A172 (cell line): ENCODE data around the gene ONECUT3. TPM values are rescaled to one million over a fixed set of nuclear protein-coding genes. Genes with fewer than 3 reads are reported as not detected.
"Not testable (repeated sequence)": the region's sequence is repeated elsewhere in the genome, so short reads cannot be mapped to it uniquely, and the experiment has no call there.

Experiments
- DNase-seq: peaks from one replicate; pipeline ENCODE4 v3.0.0-alpha.2; 2015; ENCODE audit warnings: low spot score
- total RNA-seq: library from RNA; depleted of rRNA; stranded (reverse); fragments of >200 nt; shearing (Covaris generic); gene quantifications from 2 replicates; pipeline ENCODE4 v1.2.3, GENCODE V29; 2014; rRNA removed

ONECUT3 gene
- total RNA-seq = not detected in 2 replicates

DNA sequence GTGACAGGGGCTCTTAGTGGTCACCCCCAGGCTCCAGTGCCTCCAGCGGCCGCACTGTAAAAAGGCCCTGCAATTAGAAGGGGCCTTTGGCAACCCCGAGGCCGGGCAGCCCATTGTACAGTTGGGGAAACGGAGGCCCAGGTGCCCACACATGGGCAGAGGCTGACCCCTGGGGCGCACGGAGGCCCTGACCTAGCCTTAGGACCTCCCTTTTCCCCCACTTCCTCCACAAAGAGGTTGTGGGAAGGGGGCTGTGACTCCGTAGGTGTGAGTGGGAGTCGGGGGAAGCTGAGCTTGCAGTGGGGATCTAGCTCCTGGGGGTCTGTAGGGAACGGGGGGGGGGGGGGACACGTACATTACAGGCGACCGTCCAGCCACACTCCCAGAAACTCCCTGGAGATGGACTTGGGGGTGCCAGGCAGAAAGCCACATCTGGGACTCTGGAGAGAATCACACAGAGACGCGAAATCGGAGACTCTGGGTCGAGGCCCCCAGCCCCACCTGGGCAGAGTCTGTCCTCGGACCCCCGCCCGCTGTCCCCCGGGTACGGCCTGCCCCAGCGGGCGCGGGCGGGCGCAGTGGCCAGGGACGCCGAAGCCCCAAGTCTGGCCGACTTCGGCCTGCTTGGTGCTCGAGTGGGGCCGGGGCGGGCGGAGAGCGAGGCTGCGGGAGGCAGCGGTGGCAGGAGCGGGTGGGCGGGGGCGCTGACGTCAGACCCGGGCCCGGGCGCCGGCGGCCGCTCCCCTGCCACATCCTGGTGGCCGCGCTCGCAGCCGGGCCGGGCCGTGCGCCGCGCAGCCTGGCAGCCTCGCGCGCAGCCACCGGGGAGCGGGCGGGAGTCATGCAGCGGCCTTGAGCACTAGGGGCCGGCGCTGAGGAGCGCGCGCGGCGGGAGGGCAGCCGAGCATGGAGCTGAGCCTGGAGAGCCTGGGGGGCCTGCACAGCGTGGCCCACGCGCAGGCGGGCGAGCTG is at the start of gene ONECUT3:
TSS of gene ONECUT3 (plus strand) at position 750 of the 972 bp plus-strand sequence. CDS start at position 907, 157 bp downstream.
- DNase-seq = no peak

- no peak for DNase-seq
Measured at GRCh38 chr19:1704339-1704738, 49.0 kb upstream of the ONECUT3 start.

- DNase-seq = no peak
Measured at GRCh38 chr19:1705367-1705766, 47.9 kb upstream of the ONECUT3 start.

GRCh38 chr19:1706646-1707045 is 46.7 kb upstream of the ONECUT3 start:
- not testable (repeated sequence) for DNase-seq

- DNase-seq = no peak
Measured at GRCh38 chr19:1707240-1707639, 46.1 kb upstream of the ONECUT3 start.

GRCh38 chr19:1713170-1713569 is 40.1 kb upstream of the ONECUT3 start:
- no peak for DNase-seq

GRCh38 chr19:1715540-1715939 is 37.8 kb upstream of the ONECUT3 start:
- no peak for DNase-seq

GRCh38 chr19:1717200-1717969 is 35.9 kb upstream of the ONECUT3 start:
- DNase-seq = no peak

DNA sequence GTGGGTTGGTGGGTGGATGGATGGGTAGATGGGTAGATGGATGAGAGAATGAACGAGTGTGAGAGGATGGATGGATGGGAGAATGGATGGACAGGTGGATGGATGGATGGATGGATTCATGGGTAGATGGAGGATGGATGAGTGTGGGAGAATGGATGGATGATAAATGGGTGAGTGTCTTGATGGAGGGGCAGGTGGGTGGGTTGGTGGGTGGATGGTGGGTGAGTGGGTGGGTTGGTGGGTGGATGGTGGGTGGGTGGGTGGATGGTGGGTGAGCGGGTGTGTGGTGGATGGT is 35.4 kb upstream of the ONECUT3 start:
- DNase-seq = no peak

- no peak for DNase-seq
Measured at GRCh38 chr19:1718420-1719291, 34.6 kb upstream of the ONECUT3 start.

- DNase-seq = no peak
Measured at GRCh38 chr19:1719519-1719918, 33.8 kb upstream of the ONECUT3 start.

DNA sequence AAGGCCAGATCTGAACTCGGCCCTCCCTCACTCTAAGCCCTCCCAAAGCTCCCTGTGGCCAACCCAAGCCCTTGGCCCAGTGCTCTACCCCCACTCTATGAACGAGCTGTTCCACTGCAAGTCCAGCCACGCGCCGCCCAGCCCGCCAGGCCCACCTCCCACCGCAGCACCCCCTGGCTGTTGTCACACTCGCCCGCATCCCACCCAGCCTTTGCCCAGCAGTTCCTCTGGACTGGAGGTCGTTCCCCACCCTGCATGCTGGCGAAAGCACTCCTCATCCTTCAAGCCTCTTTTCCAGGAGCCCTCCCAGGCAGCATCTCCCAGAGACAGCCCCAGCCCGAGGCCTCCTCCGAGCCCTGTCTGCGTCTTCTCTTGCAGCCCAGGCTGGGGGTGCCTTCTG is 33.1 kb upstream of the ONECUT3 start:
- no peak for DNase-seq

DNA sequence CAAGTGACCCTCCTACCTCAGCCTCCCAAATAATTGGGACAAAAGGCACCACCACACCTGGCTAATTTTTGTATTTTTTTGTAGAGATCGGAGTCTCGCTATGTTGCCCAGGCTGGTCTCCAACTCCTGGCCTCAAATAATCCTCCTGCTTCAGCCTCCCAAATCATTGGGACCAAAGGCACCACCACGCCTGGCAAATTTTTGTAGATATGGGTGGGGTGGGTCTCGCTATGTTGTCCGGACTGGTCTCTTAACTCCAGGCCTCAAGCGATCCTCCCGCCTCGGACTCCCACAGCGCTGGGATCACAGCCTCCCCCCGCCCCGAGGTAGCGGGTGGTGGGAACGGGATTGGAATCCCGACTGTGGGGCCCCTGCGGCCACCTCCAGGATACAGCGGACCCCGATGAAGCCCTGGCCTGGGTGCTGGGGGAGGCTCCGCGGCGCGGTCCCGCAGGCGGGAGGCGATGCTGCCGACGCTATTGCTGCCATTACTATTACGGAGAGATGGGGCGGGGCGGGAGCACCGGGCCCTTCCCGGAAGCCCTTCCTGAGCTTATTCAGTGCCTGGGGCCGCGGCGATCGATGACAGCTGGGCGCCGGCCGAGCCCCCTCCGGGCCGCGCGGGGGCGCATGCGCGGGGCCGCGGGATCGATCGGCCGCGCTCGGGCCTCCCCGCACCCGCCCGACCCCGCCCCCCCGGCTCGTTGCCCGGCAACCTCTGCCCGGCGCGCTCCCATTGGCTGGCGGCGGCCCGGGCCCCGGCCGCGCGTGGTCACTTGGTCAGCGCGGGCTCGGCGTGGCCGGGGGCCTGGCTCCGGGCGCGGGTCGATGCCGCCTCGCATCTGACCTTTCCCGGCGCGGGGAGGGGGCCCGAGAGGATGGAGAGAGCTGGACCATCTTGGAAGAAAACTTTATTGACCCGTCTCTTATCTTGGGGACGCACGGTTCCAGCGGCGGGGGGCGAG is 27.9 kb upstream of the ONECUT3 start:
- DNase-seq = peak; percentile 16

DNA sequence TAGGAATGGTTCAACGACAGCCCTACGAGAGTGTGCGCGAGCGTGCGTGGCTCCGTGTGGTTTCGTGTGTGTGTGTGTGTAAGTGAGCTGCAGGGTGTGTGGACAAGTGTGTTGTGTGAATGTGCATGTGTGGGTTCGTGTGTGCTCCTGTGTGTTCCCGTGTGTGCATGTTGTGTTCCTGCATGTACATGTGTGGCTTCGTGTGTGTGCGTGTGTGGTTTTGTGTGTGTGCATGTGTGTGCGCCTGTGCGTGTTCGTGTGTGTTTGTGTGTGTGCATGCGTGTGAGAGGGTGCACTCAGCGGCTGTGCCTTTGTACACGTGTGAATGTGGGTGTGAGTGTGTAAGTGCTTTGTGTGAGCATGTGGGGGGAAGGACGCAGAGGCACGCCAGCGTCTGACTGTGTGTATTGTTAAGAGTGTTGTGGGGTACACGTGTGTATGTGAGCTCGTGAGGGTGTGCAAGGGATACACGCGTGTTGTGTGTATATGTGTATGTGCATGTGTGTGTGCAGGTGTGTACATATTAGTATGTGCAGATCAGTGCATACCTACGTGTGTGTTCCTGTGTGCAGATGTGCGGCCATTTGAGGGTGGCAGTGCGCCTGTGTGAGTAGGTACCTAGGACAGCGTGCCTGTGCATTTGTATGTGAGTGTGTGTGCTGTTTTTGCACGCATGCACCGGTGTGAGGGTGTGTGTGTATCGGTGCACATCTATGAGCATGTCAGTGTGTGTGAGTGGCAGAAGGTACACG is 24.3 kb upstream of the ONECUT3 start:
- no peak for DNase-seq

DNA sequence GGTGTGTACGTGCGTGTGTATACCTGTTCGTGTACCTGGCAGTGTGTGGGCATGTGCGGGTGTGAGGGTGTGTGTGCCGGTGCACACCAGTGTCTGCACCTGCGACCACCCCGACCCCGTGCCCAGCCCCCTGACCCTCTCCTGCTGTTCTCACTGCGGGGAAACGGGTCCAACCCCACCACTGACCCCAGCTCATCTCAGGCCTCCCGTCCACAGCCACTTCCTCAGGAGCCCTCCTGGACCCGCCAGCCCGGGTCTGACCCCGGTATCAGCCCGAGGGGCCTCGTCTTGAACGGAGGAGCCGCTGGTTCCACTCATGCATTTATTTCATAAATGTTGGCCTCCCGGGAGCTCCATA is 23.8 kb upstream of the ONECUT3 start:
- DNase-seq = no peak

GRCh38 chr19:1730157-1730556 is 23.1 kb upstream of the ONECUT3 start:
- no peak for DNase-seq

GRCh38 chr19:1734321-1734966 is 18.9 kb upstream of the ONECUT3 start:
- no peak for DNase-seq

GRCh38 chr19:1736280-1736679 is 17.0 kb upstream of the ONECUT3 start:
- no peak for DNase-seq

DNA sequence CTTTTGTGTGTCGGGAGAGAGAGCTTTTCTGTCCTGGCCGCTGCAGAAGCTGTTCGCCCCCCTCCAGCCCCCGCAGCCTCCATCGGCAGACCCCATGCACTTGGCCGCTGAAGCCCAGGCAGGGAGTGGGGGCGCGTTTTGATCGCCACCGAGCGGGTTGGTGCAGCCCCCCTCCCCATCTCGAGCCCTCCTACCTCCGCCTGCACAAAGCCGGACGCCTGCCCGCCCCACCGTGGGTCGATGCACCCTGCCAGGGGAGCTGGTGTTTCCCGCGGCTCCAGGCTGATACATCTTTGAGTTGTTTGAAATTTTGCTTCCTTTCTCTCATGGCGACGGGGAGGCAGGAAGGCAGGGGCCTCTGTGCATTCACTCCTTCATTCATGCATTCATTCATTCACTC is 16.4 kb upstream of the ONECUT3 start:
- no peak for DNase-seq
